GM18499 (cell line): ENCODE results near the gene MAGIX.
"Not testable (repeated sequence)": the region's sequence is repeated elsewhere in the genome, so short reads cannot be mapped to it uniquely, and the experiment has no call there.

Experiments used
- ATAC-seq: cut with Tn5 transposase; IDR thresholded peaks from one replicate; pipeline ENCODE4 v1.9.1; 2021; ENCODE audit warnings: moderate number of reproducible peaks; ENCODE audit not compliant: insufficient read depth, unreplicated experiment

The MAGIX gene

DNA sequence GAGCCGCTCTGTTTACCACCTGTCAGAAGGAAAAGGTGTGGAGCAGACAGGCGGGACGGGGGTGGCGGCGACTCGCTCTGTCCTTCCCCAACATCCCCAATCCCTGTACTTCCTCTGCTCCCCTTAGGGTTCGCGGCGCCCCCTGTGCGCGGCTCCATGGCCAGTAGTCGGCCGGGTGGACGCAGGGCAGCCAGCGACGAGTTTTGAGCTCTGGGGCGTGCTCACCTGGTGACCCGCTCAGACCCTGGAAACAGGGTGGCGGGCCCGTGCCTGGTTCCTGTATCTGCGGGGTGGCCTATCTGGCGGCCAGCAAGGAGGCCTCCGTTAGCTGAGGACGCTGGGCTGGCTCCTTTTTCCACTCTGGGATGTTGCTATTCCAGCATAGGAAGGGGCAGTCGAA is 5.4 kb upstream of the MAGIX start:
- no peak for ATAC-seq

- no peak for ATAC-seq
These were observed 1.6 kb upstream of the MAGIX start for GRCh38 chrX:49160908-49161307.

DNA sequence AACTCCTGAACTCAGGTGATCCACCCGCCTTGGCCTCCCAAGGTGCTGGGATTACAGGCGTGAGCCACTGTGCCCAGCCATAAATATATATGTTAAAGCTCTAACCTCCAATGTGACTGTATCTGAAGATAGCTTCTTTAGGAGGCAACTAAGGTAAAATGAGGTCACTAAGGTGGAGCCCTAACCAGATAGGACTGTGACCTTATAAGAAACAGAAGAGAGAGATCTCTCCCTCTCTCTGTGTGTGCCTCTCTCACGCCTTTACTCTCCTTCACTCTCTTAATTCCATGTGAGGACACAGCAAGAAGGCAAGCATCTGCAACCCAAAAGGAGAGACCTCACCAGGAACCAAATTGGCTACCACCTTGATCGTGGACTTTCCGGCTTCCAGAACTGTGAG is 926 bp upstream of the MAGIX start:
- no peak for ATAC-seq

DNA sequence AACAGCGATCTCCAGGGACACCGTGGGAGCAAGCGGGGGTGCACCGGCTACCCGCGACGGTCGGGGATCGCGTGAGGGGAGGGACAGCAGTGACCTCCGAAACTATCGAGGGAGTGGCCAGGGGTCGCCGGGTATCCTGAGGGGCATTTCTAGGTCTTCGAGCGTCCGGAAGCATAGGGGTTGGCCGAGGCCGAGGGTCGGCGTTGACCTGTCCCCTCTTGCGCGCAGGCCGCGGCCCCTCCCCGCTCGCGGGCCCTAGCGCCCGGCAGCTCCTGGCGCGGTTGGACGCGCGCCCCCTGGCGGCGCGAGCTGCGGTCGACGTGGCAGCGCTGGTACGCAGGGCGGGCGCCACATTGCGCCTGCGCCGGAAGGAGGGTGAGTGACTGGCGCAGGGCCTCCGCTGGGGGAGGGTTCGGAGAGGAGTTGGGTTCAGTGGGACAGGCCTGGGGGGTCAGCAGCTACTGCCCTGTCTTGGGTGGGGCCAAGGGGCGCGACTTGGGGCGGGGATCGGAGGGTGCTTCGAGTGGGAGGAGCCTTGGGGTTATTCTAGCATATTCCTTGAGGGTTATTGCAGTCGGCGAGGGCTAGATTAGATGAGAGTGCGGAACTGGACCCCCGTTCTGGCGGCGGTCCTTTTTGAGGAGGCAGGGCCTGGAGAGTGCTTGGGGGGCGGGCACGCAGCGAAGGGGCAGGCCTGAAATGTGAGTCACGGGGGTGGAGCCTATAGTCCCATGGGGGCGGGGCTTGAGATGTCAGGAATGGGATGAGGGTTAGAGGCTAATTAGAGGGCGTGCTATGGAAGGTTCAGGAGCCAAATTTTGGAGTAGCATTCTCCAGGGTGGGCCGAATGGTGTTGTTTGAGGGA is 1.2 kb downstream of the MAGIX start:
- ATAC-seq = no peak

DNA sequence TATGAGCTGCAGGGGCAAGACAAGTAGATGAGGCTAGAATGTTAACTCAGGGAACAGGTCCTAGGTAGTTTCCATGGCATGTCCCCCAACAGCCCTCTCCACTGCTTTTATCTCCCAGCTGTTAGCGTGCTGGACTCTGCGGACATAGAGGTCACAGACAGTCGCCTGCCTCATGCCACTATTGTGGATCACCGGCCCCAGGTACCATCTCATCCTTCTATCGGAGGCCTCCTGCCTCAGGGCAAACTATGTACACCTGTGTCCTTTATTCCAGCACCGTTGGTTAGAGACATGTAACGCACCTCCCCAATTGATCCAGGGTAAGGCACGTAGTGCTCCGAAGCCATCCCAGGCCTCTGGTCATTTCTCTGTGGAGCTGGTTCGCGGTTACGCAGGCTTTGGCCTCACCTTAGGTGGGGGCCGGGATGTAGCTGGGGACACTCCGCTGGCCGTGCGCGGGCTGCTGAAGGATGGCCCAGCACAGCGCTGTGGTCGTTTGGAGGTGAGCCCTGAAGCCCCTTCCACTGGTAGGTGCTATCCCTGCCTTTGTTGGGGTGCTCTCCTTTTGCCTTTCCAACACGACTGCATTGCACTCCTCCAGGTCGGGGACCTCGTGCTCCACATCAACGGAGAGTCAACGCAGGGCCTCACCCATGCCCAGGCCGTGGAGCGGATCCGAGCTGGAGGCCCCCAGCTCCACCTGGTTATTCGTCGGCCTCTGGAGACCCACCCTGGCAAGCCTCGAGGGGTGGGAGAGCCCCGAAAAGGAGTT is 2.2 kb downstream of the MAGIX start:
- ATAC-seq = no peak

DNA sequence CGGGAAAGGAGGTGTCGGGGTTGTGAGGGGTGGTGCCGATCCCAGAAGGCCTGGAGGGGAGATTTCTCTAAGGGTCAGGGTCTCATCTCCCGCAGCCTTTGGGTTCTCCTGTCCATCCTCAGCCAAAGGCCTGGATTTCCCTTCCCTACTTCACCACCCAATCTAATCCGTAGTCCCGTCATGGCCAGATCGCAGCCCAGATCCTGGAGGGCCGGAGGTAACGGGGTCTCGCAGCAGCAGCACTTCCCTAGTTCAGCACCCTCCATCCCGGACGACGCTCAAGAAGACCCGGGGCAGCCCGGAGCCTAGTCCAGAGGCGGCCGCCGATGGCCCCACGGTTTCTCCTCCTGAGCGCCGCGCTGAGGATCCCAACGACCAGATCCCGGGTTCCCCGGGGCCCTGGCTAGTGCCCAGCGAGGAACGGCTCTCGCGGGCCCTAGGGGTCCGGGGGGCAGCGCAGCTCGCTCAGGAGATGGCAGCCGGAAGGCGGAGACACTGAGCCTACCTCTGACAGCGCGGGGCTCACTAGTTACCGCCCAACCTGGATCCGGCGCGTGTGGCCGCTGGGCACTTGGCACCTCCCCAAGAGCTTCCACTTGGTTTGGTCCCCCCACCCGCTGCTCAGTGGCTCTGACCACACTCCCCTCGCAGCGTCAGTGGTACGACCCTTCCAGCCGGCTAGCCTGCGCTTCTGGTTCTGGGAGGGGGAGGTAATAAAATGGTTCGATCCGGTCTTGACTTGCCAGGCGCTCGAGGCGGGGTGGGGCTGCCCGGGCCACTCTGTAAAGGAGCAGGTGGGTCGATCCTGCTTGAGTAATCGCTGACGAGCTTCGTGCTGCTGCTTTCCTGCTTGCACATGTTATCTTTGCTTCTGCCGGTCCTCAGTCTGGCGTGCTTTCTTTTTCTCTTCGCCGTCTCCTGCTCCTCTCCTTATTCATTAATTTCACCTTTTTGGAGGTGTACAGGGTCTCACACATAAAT is 3.6 kb downstream of the MAGIX start:
- no peak for ATAC-seq

DNA sequence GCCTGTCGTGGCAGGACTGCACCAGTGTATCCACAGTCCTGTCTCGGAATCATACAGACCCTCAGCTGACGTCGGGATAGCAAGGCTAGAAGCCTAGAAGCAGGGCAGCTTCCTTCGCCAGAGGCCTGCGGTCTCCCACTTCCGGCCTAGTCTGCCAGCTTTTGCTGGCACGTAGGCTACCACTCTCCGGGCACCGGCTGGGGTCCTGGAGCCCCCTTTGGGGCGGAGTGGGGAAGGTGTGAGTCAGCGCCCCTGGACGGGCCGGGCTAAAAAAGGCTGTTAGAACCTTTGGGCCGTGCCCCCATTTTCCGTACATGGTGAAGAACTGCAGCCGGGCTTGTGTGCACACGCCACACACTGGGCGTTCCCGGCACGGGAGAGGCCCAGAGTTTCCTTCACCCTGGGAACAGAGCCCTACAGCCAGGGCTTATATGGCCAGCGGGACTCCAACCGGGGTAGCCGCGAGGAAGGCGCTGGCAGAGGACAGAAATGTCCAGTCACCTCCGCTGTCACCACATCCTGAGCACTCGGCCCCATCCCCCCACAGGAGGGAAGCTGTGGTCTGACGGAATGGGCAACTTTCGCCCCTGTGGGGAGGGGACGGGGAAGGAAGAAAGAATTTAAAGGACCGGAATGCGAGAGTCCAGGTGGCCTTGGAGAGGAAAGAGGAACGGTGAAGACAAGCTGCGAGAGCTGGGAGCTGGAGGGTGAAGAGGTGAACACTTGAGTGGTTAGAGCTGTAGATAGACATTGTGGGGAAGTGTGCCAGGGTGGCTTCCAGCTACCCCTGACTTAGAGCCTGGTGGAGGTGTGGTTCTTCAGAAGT is 4.6 kb downstream of the MAGIX start:
- no peak for ATAC-seq

DNA sequence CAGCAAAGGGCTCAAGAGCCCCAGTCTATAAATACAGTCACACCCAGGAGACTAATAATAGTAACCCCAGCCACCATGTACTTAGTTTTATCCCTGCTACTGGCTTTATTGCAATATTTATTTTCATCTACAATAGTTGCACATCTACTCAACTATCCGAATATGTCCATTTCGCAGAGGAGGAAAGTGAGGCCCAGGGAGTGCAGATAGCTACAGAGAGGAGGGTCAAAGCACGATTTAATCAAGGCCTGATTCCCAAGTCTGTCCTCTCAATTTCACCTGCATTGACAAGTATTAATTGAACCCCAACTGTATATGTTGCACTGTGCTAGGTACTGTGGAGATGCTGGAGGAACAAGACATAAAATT is 5.2 kb downstream of the MAGIX start:
- ATAC-seq = no peak

DNA sequence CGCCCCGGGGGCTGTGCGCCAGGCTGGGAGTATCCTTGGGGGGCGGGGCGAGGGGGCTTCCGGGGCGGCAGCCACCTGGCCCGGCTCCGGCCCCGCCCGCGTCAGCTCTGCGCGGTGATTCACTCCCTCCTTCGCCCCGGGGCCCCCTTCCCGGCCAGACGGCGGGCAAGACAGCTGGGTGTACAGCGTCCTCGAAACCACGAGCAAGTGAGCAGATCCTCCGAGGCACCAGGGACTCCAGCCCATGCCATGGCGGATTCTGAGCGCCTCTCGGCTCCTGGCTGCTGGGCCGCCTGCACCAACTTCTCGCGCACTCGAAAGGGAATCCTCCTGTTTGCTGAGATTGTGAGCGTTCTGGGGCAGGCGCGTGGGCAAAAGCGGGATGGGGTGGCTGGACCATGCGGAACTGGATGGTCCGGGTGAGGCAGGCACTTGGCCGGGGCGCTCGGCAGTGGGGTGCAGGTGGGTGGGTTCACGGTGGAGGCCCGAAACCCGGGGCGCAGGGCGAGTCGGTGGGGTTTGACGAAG is 9.3 kb downstream of the MAGIX start, which contains the start of gene PLP2:
PLP2 (plus strand) TSS at position 147 of the 528 bp plus-strand sequence; CDS start at position 250, 103 bp downstream.
- no peak for ATAC-seq

GRCh38 chrX:49172280-49172780 is 9.8 kb downstream of the MAGIX start:
- peak; percentile 50 for ATAC-seq

GRCh38 chrX:49173544-49173943 is 11.0 kb downstream of the MAGIX start:
- ATAC-seq = not testable (repeated sequence)

GRCh38 chrX:49174723-49175122 is 12.2 kb downstream of the MAGIX start:
- no peak for ATAC-seq

DNA sequence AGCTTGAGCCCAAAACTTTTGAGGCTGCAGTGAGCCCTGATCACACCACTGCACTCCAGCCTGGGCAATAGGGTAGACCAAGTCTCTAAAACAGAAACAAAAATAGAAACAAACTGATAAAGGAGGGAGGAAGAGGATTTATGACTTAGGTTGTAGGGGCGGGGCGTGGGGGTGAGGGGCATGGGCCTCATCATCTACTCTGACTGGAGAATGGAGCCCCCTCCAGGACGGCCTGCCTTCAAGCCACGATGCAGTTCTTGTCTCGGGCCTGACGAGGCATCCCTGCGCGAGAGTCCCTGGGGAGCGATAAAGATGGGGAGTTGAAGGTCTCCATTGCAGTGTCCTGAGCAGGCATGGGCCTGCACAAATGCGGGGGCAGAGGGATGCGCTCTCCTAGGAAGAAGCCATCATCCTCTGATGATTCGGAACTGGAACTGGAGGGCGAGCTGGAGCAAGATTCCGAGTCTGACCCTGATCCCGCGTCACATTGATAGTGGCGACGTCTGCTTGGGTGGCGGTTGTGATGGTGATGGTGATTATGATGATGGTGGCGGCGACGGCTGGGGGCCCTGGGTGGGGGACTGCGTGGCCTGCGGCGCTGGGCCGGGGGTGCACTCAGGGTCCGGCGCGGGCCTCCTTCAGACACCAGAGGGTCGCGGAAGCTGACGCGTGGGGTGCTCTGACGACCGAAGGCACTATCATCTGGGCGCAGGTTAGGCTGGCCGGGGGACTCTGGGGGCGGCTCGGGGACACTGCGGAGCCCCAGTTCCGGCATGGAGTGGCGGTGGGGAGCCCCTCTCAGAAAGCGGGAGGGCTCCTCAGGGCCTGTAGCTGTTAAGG is 13.1 kb downstream of the MAGIX start:
- ATAC-seq = no peak

DNA sequence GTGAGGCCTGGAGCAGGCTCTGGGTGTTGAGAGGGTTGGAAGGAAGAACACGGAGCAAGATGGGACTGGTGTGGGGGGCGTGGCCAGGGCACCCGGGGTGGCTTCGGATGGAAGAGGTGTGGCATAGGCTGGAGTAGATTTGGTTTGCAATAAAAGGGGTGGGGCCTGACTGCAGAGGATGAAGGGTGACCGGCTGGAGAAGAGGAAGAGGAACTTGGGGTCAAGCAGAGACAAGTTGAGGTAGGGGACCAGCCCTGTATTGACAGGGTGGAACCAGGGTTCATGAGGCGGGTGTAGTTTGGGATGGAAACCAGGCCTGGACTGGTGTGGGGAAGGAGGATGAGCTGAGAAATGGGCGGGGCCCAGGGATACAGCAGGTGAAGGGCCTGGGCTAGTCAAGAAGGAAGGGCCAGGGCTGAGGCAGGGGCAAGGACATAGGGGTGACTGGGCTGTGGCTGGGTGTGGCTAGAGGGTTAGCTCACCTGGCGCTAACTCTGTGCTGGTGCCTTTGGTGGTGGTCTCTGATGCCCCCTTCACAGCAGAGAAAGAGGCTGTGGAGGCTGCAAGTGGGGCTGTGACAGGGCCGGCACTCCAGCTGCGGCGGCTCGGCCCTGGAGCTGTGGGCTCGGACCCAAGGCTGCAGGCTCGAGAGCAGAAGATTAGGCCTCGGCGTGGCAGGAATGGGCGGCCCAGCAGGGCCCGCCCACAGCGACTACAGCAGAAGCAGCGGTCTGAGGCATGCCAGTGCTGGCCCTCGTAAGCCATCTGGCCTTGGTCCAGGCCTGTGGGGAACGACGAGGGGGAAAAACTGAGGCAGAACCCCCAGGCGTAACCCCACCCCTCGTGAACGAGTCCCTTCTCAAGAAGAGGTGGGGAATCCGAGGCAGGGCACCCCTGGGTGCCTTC is 14.1 kb downstream of the MAGIX start:
- no peak for ATAC-seq

GRCh38 chrX:49177338-49177833 is 14.8 kb downstream of the MAGIX start:
- ATAC-seq = no peak

- ATAC-seq = no peak
These were observed 15.4 kb downstream of the MAGIX start for GRCh38 chrX:49177873-49178480.

- ATAC-seq = no peak
These were observed 16.0 kb downstream of the MAGIX start for GRCh38 chrX:49178537-49178936.
